Left renal pelvis (tissue), 4 donors: ENCODE results near the gene IL36B. TPM values are rescaled to one million over a fixed set of nuclear protein-coding genes. Genes with fewer than 3 reads are reported as not detected.

ENCODE experiments used
- DNase-seq, 4 donors: peaks; one replicate each; pipeline ENCODE4 v3.0.0-alpha.2; 2013; ENCODE audit warnings: low read depth in 4 of 4, low spot score in 3 of 4
- polyA plus RNA-seq, 4 donors: library from polyadenylated mRNA; unstranded; fragments of 120-200 nt; gene quantifications; one replicate each; pipeline ENCODE4 v1.2.1, GENCODE V29; 2013; ENCODE audit not compliant: insufficient read length in 4 of 4

The IL36B gene
- polyA plus RNA-seq, 4 donors, result not detected

- DNase-seq, result no peak
These were observed 40.0 kb downstream of the IL36B start for GRCh38 chr2:113012436-113013335.

GRCh38 chr2:113011108-113011507 lies 41.6 kb downstream of the IL36B start:
- DNase-seq, result no peak

- no peak for DNase-seq
These were observed 42.6 kb downstream of the IL36B start for GRCh38 chr2:113010088-113010487.

- DNase-seq, result no peak
These were observed 43.0 kb downstream of the IL36B start for GRCh38 chr2:113009622-113010021.

- DNase-seq, result no peak
These were observed 45.4 kb downstream of the IL36B start for GRCh38 chr2:113007250-113007649.

- DNase-seq, result no peak
These were observed 47.6 kb downstream of the IL36B start, which contains the start of gene IL36A for GRCh38 chr2:113005030-113005509. Gene IL36A, plus strand, starts transcription at chr2:113005459. Its CDS starts 413 bp downstream, at chr2:113005872.

GRCh38 chr2:113002677-113003076 lies 50.0 kb downstream of the IL36B start:
- no peak for DNase-seq

DNA sequence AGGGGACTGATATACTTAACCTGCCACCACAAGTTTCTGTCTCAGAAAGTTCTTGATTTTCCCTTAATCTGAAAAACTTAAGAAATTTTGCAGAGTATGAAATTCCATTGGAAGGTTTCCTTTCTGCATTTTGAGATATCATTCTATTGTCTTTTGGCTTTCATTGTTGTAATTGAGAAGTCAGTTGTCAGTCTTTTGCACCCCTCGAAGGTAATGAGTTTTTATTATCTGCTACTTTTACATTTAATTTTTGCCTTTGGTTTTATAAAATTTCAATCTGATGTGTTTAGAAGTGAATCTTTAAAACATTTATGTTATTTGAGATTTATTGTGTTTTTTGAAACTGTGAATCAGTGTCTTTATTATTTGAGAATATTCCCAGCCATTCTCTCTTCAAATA lies 52.2 kb downstream of the IL36B start:
- no peak for DNase-seq

GRCh38 chr2:112997151-112997550 lies 55.5 kb downstream of the IL36B start:
- no peak for DNase-seq

DNA sequence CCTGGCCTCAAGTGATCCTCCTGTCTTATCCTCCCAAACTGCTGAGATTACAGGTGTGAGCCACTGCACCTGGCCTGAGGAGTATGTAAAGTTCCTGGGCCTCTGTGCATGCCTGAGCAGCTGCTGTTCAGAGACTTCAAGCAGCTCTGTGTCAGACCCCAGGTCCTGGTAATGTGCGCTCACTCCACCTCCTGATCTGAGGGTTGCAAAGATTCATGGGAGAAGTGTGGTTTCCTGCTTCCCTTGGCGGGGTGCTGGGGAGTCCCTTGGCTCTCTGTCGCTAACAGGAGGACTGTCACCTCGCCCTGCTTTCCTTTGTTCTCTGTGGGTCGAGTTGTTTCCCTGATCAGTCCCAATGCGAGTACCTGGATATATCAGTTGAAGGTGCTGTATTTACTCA lies 56.0 kb downstream of the IL36B start:
- no peak for DNase-seq

DNA sequence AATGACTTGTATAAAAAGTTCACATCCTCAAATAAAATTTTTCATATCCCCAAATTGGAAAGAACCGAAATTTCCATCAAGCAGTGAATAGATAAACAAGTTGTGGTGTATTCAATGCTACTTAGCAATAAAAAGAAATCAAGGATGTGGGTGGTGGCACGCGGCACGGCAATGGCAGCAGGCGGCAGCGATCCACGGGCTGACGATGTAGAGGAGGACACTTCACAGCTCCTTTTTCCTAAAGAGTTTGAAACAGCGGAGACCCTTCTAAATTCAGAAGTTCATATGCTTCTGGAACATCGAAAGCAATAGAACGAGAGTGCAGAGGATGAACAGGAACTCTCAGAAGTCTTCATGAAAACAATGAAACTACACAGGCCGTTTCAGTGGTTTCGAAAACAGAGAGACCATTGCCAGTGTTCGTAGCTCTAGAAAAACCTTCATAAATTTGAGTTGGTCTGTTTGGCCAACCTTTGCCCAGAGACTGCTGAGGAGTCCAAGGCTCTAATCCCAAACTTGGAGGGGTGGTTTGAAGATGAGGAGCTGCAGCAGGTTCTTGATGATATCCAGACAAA lies 57.2 kb downstream of the IL36B start:
- DNase-seq, result no peak

- DNase-seq, result no peak
These were observed 58.0 kb downstream of the IL36B start for GRCh38 chr2:112994648-112995047.

GRCh38 chr2:112993831-112994230 lies 58.8 kb downstream of the IL36B start:
- DNase-seq, result no peak

DNA sequence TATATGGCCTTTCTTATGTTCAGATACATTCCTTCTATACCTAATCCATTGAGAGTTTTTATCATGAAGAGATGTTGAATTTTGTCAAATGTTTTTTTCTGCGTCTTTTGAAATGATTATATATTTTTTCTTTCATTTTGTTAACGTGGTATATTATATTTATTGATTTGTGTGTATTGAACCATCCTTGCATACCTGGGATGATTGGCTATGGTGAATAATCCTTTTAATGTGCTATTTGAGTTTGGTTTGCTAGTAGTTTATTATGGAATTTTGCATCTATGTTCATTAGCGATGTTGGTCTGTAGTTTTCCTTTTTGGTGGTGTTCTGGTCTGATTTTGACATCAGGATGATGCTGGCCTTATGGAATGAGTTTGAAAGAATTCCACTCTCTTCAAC lies 63.1 kb downstream of the IL36B start:
- DNase-seq, result no peak

GRCh38 chr2:112985090-112985489 lies 67.6 kb downstream of the IL36B start:
- no peak for DNase-seq

DNA sequence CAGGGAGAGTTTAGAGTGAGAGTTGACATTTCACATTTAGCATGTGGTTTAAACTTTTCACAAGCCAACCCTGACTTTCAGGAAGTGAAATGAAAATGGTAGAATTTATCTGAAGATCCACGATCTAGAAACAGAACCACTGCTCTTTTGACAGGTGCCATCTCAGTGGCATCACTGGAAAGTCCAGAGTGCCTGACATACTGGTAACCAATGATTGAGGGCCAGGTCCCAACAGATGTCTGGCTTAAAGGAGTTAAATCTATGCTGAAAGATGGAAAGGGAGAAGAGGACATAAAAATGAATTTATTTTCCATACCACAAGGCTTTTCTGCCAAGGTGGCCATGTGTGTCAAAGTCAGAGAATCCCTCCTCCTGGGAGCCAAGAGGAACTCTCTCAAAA lies 72.1 kb downstream of the IL36B start:
- no peak for DNase-seq

GRCh38 chr2:112979731-112980130 lies 72.9 kb downstream of the IL36B start:
- no peak for DNase-seq

- no peak for DNase-seq
These were observed 75.1 kb downstream of the IL36B start, which contains the start of gene IL36G for GRCh38 chr2:112977559-112978056. Gene IL36G, plus strand, starts transcription at chr2:112978006. Its CDS starts 633 bp downstream, at chr2:112978639.
